SK-N-SH (cell line): ENCODE data around the gene EEFSEC. TPM values are rescaled to one million over a fixed set of nuclear protein-coding genes. Genes with fewer than 3 reads are reported as not detected.
A peak's percentile ranks its signal among the peaks of the same experiment; 100 is the strongest.

Experiments used
- CTCF ChIA-PET: fragments of 300-600, 350-600 bp; formaldehyde crosslinking; extraction: SDS; loops from one replicate; lab custom pipeline; 2021; lab: Yijun Ruan, JAX
- POLR2A ChIA-PET: fragments of 350-600 bp; sonication (Branson Sonifier 250); formaldehyde crosslinking; extraction: SDS; loops from one replicate; lab custom pipeline; 2020; ENCODE audit warnings: antibody characterized with exemption, inconsistent platforms; lab: Yijun Ruan, JAX
- DNase-seq: peaks from one replicate; pipeline ENCODE4 v3.0.0; 2012
- H2AFZ ChIP-seq: fragments of 200-600 bp; sonication (generic); 2 replicates; pipeline ENCODE4 v1.8.1; 2016; ENCODE audit warnings: antibody characterized with exemption, mild to moderate bottlenecking, low read depth
- H3F3A ChIP-seq: fragments of 200-600 bp; sonication (generic); replicated peaks from 2 replicates; pipeline ENCODE3; 2016; ENCODE audit warnings: antibody characterized with exemption, mild to moderate bottlenecking; ENCODE audit not compliant: insufficient read depth
- H3K27ac ChIP-seq, 2 experiments: fragments of 200-500 bp in 1 of 2; fragments of 200-600 bp in 1 of 2; sonication (Bioruptor generic) in 1 of 2; sonication (generic), shearing (Covaris generic) in 1 of 2; 2 replicates each; pipeline versions ENCODE4 v1.5.1 to v1.6.1; 2014 to 2016; ENCODE audit warnings: low read depth in 2 of 2, inconsistent platforms in 1 of 2, low read length in 1 of 2, mild to moderate bottlenecking in 1 of 2, mixed read lengths in 1 of 2
- H3K27me3 ChIP-seq: fragments of 200-600 bp; sonication (generic), shearing (Covaris generic); 2 replicates; pipeline ENCODE4 v1.6.1; 2016; ENCODE audit warnings: mixed run types; ENCODE audit not compliant: insufficient read depth
- H3K36me3 ChIP-seq, 2 experiments: fragments of 200-500 bp in 1 of 2; fragments of 200-600 bp in 1 of 2; sonication (Bioruptor generic) in 1 of 2; sonication (generic) in 1 of 2; replicated peaks in 1 of 2; 2 replicates each; pipeline versions ENCODE3 to v1.5.1; 2014 to 2016; ENCODE audit warnings: low read length in 1 of 2, mild to moderate bottlenecking in 1 of 2; ENCODE audit not compliant: insufficient read depth in 2 of 2, control insufficient read depth in 1 of 2
- H3K4me1 ChIP-seq, 2 experiments: fragments of 200-500 bp in 1 of 2; fragments of 200-600 bp in 1 of 2; sonication (Bioruptor generic) in 1 of 2; sonication (generic), shearing (Covaris generic) in 1 of 2; 2 replicates each; pipeline versions ENCODE4 v1.5.1 to v1.6.1; 2014 to 2016; ENCODE audit warnings: low read depth in 1 of 2, low read length in 1 of 2, mixed run types in 1 of 2; ENCODE audit not compliant: insufficient read depth in 2 of 2, control insufficient read depth in 1 of 2
- H3K4me2 ChIP-seq: fragments of 200-600 bp; sonication (generic), shearing (Covaris generic); 2 replicates; pipeline ENCODE4 v1.6.1; 2017; ENCODE audit warnings: mixed run types
- H3K4me3 ChIP-seq, 2 experiments: fragments of 200-500 bp in 1 of 2; fragments of 200-600 bp in 1 of 2; sonication (Bioruptor generic) in 1 of 2; sonication (generic), shearing (Covaris generic) in 1 of 2; 2 replicates each; pipeline versions ENCODE4 v1.5.1 to v1.8.1; 2014 to 2016; ENCODE audit warnings: low read depth in 2 of 2, inconsistent platforms in 1 of 2, low read length in 1 of 2, mild to moderate bottlenecking in 1 of 2, mixed read lengths in 1 of 2, moderate library complexity in 1 of 2
- H3K79me2 ChIP-seq: fragments of 200-600 bp; sonication (generic); 2 replicates; pipeline ENCODE4 v1.8.1; 2017; ENCODE audit warnings: mild to moderate bottlenecking; ENCODE audit not compliant: insufficient read depth
- H3K9ac ChIP-seq: fragments of 200-600 bp; sonication (generic); 2 replicates; pipeline ENCODE4 v1.6.1; 2017; ENCODE audit warnings: mixed run types
- H3K9me2 ChIP-seq: fragments of 200-600 bp; sonication (generic); 2 replicates; pipeline ENCODE4 v1.6.1; 2017; ENCODE audit warnings: mixed run types
- H3K9me3 ChIP-seq: fragments of 200-600 bp; sonication (generic); 2 replicates; pipeline ENCODE4 v1.6.1; 2017; ENCODE audit warnings: mixed run types, mild to moderate bottlenecking, moderate library complexity
- H4K20me1 ChIP-seq: fragments of 200-600 bp; sonication (generic); 2 replicates; pipeline ENCODE4 v1.6.1; 2017; ENCODE audit warnings: mild to moderate bottlenecking, mixed run types; ENCODE audit not compliant: insufficient read depth
- CHD2 ChIP-seq: fragments of 150-350 bp; IDR thresholded peaks from 2 replicates; pipeline ENCODE4 v1.6.1; 2018; ENCODE audit warnings: low read length; ENCODE audit not compliant: partially characterized antibody
- CTCF ChIP-seq: fragments of 200-600 bp; sonication (generic); IDR thresholded peaks from 2 replicates; pipeline ENCODE4 v1.6.1; 2017; ENCODE audit warnings: antibody characterized with exemption, mild to moderate bottlenecking, moderate library complexity
- ELF1 ChIP-seq: IDR thresholded peaks from 2 replicates; pipeline ENCODE4 v1.4.0; 2012
- EP300 ChIP-seq, 2 experiments: IDR thresholded peaks; 2 replicates each; pipeline versions ENCODE4 v1.4.0 to v1.6.1; 2012; ENCODE audit warnings: borderline replicate concordance in 1 of 2, low read depth in 1 of 2, low read length in 1 of 2
- FOXJ3 ChIP-seq: sonication (generic); formaldehyde crosslinking; IDR thresholded peaks from 2 replicates; pipeline ENCODE4 v1.5.1; 2020; ENCODE audit warnings: mild to moderate bottlenecking, missing genetic modification reagents
- GABPA ChIP-seq: IDR thresholded peaks from 2 replicates; pipeline ENCODE4 v1.4.0; 2012; ENCODE audit warnings: low read depth, mild to moderate bottlenecking
- GATA2 ChIP-seq: sonication (generic); formaldehyde crosslinking; IDR thresholded peaks from 2 replicates; pipeline ENCODE4 v1.5.0; 2020; ENCODE audit warnings: mild to moderate bottlenecking, missing genetic modification reagents
- JUND ChIP-seq: IDR thresholded peaks from 2 replicates; pipeline ENCODE4 v1.4.0; 2012
- MAX ChIP-seq: IDR thresholded peaks from 2 replicates; pipeline ENCODE4 v1.4.0; 2012; ENCODE audit warnings: low read depth
- MXI1 ChIP-seq: IDR thresholded peaks from 2 replicates; pipeline ENCODE4 v1.6.1; 2012; ENCODE audit warnings: mild to moderate bottlenecking, low read depth, low read length, improper control_type of control experiment
- NFIC ChIP-seq: IDR thresholded peaks from 2 replicates; pipeline ENCODE4 v1.4.0; 2012; ENCODE audit warnings: borderline replicate concordance
- POLR2AphosphoS5 ChIP-seq: IDR thresholded peaks from 2 replicates; pipeline ENCODE4 v1.6.1; 2012; ENCODE audit warnings: low read depth, low read length
- RAD21 ChIP-seq: IDR thresholded peaks from 2 replicates; pipeline ENCODE4 v1.6.1; 2012; ENCODE audit warnings: mild to moderate bottlenecking, low read length
- RCOR1 ChIP-seq: fragments of 150-350 bp; IDR thresholded peaks from 2 replicates; pipeline ENCODE4 v1.6.1; 2017; ENCODE audit warnings: antibody characterized with exemption, low read length
- RXRA ChIP-seq: IDR thresholded peaks from 2 replicates; pipeline ENCODE4 v1.4.0; 2012; ENCODE audit warnings: low read depth, mild to moderate bottlenecking, borderline replicate concordance
- SIN3A ChIP-seq: IDR thresholded peaks from 2 replicates; pipeline ENCODE4 v1.6.1; 2012; ENCODE audit warnings: low read depth, mild to moderate bottlenecking, low read length, moderate library complexity, borderline replicate concordance
- TAF1 ChIP-seq: IDR thresholded peaks from 2 replicates; pipeline ENCODE4 v1.6.1; 2012; ENCODE audit warnings: low read depth, mild to moderate bottlenecking, low read length, moderate library complexity, borderline replicate concordance
- TCF12 ChIP-seq: IDR thresholded peaks from 2 replicates; pipeline ENCODE4 v1.4.0; 2012
- TEAD4 ChIP-seq: IDR thresholded peaks from 2 replicates; pipeline ENCODE4 v1.4.0; 2012; ENCODE audit warnings: mild to moderate bottlenecking, borderline replicate concordance; ENCODE audit not compliant: insufficient read depth
- WGBS: methylation state at CpG from one replicate; pipeline ENCODE4 v1.1.6; 2017; ENCODE audit warnings: low lambda C conversion rate; 5-methylcytosine and 5-hydroxymethylcytosine counted together
- polyA plus RNA-seq, 3 experiments: library from polyadenylated mRNA; depleted of rRNA; stranded (reverse); fragments of >200 nt; gene quantifications; 2 replicates each; pipeline ENCODE4 v1.2.3, GENCODE V29; 2012

EEFSEC gene
- polyA plus RNA-seq, 1 of the 3 experiments (the other 2 are of a cell fraction): 12.4 TPM

- POLR2A ChIA-PET: interaction anchor here (1.3 to 3.2 kb wide), 4 partner anchors 42 to 173 kb away, joined by 3 to 13 read pairs (median 4); no protein-coding TSS in a partner anchor
- CTCF ChIA-PET: interaction anchor here (0.8 to 7.2 kb wide), 19 partner anchors 10 to 184 kb away, joined by 3 to 28 read pairs (median 4); no protein-coding TSS in a partner anchor
- no peaks in the 10 kb centered on the region for H3K79me2 ChIP-seq
- peaks cover 3% of the 10 kb centered on the region for H3F3A ChIP-seq
- no peak overlapping the region for H3K9ac ChIP-seq
- no peak overlapping the region for H3K4me2 ChIP-seq
- WGBS: 75% methylated on average over 8 of the region's 8 CpGs
- peak overlapping the region in 1 of 2 experiments; percentile 99; a peak in 3 of 4 replicates for H3K27ac ChIP-seq
- no peak overlapping the region for H2AFZ ChIP-seq
- no peaks in the 10 kb centered on the region for H3K36me3 ChIP-seq
- no peaks in the 10 kb centered on the region for H3K9me3 ChIP-seq
- TF ChIP-seq ELF1 (no peak), TAF1 (no peak), MXI1 (peak; percentile 33; the same call in 1 of the 2 replicates), RAD21 (peak; percentile 16)
- TF ChIP-seq, all 33 proteins: peak for 2
- Histone ChIP-seq H3K27me3 (no peaks in the 10 kb centered on the region), H3K9me2 (no peaks in the 10 kb centered on the region), H3K4me1 (peaks cover 11 to 84% of the 10 kb centered on the region in 2 experiments; a peak in 3 of 4 replicates), H3K4me3 (no peak overlapping the region), H4K20me1 (0 out of 2 replicates have a peak, but pooled peaks cover 9% of the 10 kb centered on the region)
- peak; percentile 45 for DNase-seq
Measured at GRCh38 chr3:128236657-128237056, 83.4 kb downstream of the EEFSEC start.

- ChIA-PET POLR2A (interaction anchor here (1.3 to 3.2 kb wide), 7 partner anchors 41 to 178 kb away, joined by 3 to 13 read pairs (median 4); no protein-coding TSS in a partner anchor), CTCF (interaction anchor here (0.7 to 7.2 kb wide), 19 partner anchors 10 to 168 kb away, joined by 3 to 28 read pairs (median 4); no protein-coding TSS in a partner anchor)
- H3K9me3 ChIP-seq: no peaks in the 10 kb centered on the region
- H3K27me3 ChIP-seq: no peaks in the 10 kb centered on the region
- H3K4me3 ChIP-seq: no peak overlapping the region
- H3K9me2 ChIP-seq: no peaks in the 10 kb centered on the region
- 0 out of 2 replicates have a peak, but pooled peaks cover 9% of the 10 kb centered on the region for H4K20me1 ChIP-seq
- 25% methylated on average over 3 of the region's 3 CpGs for WGBS
- TF ChIP-seq POLR2AphosphoS5 (peak; percentile 41; the same call in 1 of the 2 replicates), NFIC (peak; percentile 54), FOXJ3 (peak; percentile 88), TCF12 (peak; percentile 67), EP300 (IDR thresholded peaks at IDR 0.05; ENCODE audit: borderline replicate concordance in 1 of 2, low read depth in 1 of 2, low read length in 1 of 2) (peak in 1 of 2 experiments; percentile 97; a peak in 2 of 4 replicates), GATA2 (peak; percentile 97), CHD2 (peak; percentile 72), SIN3A (no peak), GABPA (no peak), RAD21 (peak; percentile 30; the same call in 1 of the 2 replicates), JUND (no peak), TEAD4 (peak; percentile 20; the same call in 1 of the 2 replicates), RCOR1 (peak; percentile 92), RXRA (no peak), CTCF (no peak), MAX (no peak)
- peak overlapping the region in 1 of 2 experiments; percentile 99; a peak in 3 of 4 replicates for H3K27ac ChIP-seq
- H3K9ac ChIP-seq: no peak overlapping the region
- DNase-seq: peak; percentile 81
- no peaks in the 10 kb centered on the region for H3K36me3 ChIP-seq
- peak overlapping the region; percentile 13; the same call in 1 of the 2 replicates for H3K4me2 ChIP-seq
- H3K4me1 ChIP-seq: peaks cover 10 to 77% of the 10 kb centered on the region in 2 experiments; a peak in 3 of 4 replicates
- no peaks in the 10 kb centered on the region for H3K79me2 ChIP-seq
- H3F3A ChIP-seq: peaks cover 3% of the 10 kb centered on the region
- H2AFZ ChIP-seq: no peak overlapping the region
Measured at GRCh38 chr3:128237348-128238183, 84.3 kb downstream of the EEFSEC start.
